ENCODE results near the gene NFAT5.

DNA sequence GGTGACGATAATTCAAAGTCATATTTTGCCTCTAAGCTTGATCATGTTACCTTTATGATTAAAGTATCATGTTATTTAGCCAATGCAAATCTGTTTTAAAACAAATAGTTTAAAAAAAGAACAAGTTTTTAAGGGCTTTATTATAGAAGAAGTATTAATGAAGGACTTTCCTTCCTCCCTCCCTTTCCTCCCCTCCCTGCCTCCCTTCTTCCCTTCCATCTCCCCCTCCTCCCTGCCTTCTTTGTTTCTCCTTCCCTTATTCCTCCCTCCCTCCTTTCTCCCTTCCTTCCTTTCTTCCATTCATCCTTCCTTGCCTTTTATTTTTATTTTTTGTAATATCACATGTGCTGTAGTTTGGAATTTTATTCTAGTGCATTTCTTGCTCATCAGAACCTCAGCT lies 134.1 kb downstream of the NFAT5 start:
- no peak for TF ChIP-seq POLR2AphosphoS5 (IDR thresholded peaks at IDR 0.05; ENCODE audit: insufficient read depth, low read depth, low read length)
- TF ChIP-seq EZH2 (IDR thresholded peaks at IDR 0.05; ENCODE audit: borderline replicate concordance, low read depth, low read length, severe bottlenecking): no peak
- TF ChIP-seq CTCF (IDR thresholded peaks at IDR 0.05; ENCODE audit: extremely low read depth in 1 of 2, insufficient read depth in 1 of 2, low read depth in 1 of 2, low read length in 2 of 2): no peak
- TF ChIP-seq MYC (IDR thresholded peaks at IDR 0.05; ENCODE audit: low read depth, low read length): no peak
- TF ChIP-seq JUN (IDR thresholded peaks at IDR 0.05; ENCODE audit: borderline replicate concordance, insufficient read depth, insufficient read length, low read depth): no peak
- TF ChIP-seq GATA2 (IDR thresholded peaks at IDR 0.05; ENCODE audit: insufficient read depth, insufficient read length, low read depth, low read length): no peak
- TF ChIP-seq POLR2A (IDR thresholded peaks at IDR 0.05; ENCODE audit: low read depth, low read length): no peak

Measured in endothelial cell of umbilical vein (primary cell).